ENCODE data around the gene B3GAT3.

Gene B3GAT3

DNA sequence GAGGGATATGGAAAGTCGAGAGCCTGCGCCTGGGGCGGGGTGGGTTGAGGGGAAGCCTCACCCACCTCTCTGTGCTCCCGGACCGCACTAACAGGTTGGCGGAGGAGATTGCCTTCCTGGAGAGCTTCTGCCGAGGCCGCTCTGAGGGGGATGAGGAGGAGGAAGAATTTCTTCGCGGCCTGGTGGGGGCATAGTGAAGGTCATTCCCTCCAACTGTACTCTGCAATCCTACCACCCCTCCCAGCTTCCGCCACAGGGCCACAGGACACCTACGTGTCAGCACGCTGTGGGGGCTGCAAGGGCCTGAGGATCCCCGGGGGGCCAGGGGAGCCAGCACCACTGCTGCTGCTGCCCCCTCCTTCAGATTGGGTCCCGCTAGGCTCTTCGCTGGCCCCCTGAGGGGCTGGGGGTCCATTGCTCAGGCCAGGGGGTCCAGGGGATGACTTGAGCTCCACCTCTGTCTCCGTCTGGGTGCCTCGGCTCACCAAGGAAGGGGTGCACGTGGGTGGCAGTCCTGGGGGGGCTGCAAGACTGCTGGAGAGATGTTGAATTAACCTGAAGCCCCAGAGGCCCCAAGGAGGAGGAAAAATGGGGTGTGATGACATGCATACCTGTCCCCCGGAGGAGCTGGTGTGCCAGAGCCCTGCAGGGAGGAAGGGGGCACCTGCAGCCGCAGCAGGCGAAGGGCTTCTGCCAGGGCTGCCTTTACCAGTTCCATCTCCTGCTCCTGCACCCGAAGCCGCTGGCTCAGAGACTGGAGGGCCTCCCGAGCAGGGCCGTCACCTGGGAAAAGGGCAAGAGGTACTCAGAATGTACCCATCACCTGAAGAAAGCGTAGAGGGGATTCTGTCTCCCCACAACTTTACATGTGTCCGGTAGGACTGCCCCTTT lies 10.7 kb downstream of the B3GAT3 start:
- ChIA-PET CTCF (interaction anchor here (0.6 to 3.2 kb wide), 23 partner anchors 8 to 1438 kb away, joined by 3 to 19 read pairs (median 4); partner anchors contain the start of genes B3GAT3, C11orf98, CSKMT and MTA2), POLR2A (interaction anchor here (0.7 to 4.1 kb wide), 11 partner anchors 10 to 244 kb away, joined by 3 to 31 read pairs (median 5); partner anchors contain the start of genes B3GAT3, C11orf98, CSKMT and EEF1G)
- Histone ChIP-seq H3K9me3 (ENCODE audit: control insufficient read depth, insufficient read depth, low read depth, low read length) (no peaks in the 10 kb centered on the region), H3K27ac (ENCODE audit: extremely low read depth, low read depth, low read length) (no peak overlapping the region), H3K36me3 (ENCODE audit: control insufficient read depth in 2 of 2, insufficient read depth in 1 of 2, low read length in 2 of 2) (peaks cover 0 to 46% of the 10 kb centered on the region in 2 experiments; a peak in 1 of 3 replicates), H3K4me1 (ENCODE audit: control insufficient read depth, insufficient read depth, low read length) (no peaks in the 10 kb centered on the region), H3K4me3 (ENCODE audit: low read depth, low read length) (peak overlapping the region; percentile 55)
- TF ChIP-seq SP2 (tag by site-specific recombination; IDR thresholded peaks at IDR 0.05) (no peak), SP3 (tag by site-specific recombination; IDR thresholded peaks at IDR 0.05) (no peak), MZF1 (tag by site-specific recombination; IDR thresholded peaks at IDR 0.05; ENCODE audit: borderline replicate concordance) (no peak), ZNF350 (tag by site-specific recombination; IDR thresholded peaks at IDR 0.05) (no peak), ZIC2 (tag by site-specific recombination; IDR thresholded peaks at IDR 0.05) (peak; percentile 10; the same call in 1 of the 2 replicates), ZNF777 (tag by site-specific recombination; IDR thresholded peaks at IDR 0.05; ENCODE audit: borderline replicate concordance) (no peak), ZNF549 (tag by site-specific recombination; IDR thresholded peaks at IDR 0.05) (no peak), ZNF16 (tag by site-specific recombination; IDR thresholded peaks at IDR 0.05; ENCODE audit: low read depth) (no peak), ZNF10 (tag by site-specific recombination; IDR thresholded peaks at IDR 0.05) (peak; percentile 69; the same call in 1 of the 2 replicates), ZNF37A (tag by site-specific recombination; IDR thresholded peaks at IDR 0.05) (no peak), KLF8 (tag by site-specific recombination; IDR thresholded peaks at IDR 0.05) (no peak), EGR2 (tag by site-specific recombination; IDR thresholded peaks at IDR 0.05; ENCODE audit: low read depth) (peak; percentile 38; the same call in 1 of the 2 replicates), GLIS2 (tag by site-specific recombination; IDR thresholded peaks at IDR 0.05) (peak; percentile 57), ZNF555 (tag by site-specific recombination; conservative IDR thresholded peaks at IDR 0.05) (no peak), ZNF707 (tag by site-specific recombination; IDR thresholded peaks at IDR 0.05) (no peak), GLIS1 (tag by site-specific recombination; IDR thresholded peaks at IDR 0.05) (peak; percentile 51; the same call in 1 of the 2 replicates)
- TF ChIP-seq, protein P1, sequence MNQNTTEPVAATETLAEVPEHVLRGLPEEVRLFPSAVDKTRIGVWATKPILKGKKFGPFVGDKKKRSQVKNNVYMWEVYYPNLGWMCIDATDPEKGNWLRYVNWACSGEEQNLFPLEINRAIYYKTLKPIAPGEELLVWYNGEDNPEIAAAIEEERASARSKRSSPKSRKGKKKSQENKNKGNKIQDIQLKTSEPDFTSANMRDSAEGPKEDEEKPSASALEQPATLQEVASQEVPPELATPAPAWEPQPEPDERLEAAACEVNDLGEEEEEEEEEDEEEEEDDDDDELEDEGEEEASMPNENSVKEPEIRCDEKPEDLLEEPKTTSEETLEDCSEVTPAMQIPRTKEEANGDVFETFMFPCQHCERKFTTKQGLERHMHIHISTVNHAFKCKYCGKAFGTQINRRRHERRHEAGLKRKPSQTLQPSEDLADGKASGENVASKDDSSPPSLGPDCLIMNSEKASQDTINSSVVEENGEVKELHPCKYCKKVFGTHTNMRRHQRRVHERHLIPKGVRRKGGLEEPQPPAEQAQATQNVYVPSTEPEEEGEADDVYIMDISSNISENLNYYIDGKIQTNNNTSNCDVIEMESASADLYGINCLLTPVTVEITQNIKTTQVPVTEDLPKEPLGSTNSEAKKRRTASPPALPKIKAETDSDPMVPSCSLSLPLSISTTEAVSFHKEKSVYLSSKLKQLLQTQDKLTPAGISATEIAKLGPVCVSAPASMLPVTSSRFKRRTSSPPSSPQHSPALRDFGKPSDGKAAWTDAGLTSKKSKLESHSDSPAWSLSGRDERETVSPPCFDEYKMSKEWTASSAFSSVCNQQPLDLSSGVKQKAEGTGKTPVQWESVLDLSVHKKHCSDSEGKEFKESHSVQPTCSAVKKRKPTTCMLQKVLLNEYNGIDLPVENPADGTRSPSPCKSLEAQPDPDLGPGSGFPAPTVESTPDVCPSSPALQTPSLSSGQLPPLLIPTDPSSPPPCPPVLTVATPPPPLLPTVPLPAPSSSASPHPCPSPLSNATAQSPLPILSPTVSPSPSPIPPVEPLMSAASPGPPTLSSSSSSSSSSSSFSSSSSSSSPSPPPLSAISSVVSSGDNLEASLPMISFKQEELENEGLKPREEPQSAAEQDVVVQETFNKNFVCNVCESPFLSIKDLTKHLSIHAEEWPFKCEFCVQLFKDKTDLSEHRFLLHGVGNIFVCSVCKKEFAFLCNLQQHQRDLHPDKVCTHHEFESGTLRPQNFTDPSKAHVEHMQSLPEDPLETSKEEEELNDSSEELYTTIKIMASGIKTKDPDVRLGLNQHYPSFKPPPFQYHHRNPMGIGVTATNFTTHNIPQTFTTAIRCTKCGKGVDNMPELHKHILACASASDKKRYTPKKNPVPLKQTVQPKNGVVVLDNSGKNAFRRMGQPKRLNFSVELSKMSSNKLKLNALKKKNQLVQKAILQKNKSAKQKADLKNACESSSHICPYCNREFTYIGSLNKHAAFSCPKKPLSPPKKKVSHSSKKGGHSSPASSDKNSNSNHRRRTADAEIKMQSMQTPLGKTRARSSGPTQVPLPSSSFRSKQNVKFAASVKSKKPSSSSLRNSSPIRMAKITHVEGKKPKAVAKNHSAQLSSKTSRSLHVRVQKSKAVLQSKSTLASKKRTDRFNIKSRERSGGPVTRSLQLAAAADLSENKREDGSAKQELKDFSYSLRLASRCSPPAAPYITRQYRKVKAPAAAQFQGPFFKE (tag by site-specific recombination; IDR thresholded peaks at IDR 0.05; ENCODE audit: borderline replicate concordance), result no peak
- TF ChIP-seq, protein P2, sequence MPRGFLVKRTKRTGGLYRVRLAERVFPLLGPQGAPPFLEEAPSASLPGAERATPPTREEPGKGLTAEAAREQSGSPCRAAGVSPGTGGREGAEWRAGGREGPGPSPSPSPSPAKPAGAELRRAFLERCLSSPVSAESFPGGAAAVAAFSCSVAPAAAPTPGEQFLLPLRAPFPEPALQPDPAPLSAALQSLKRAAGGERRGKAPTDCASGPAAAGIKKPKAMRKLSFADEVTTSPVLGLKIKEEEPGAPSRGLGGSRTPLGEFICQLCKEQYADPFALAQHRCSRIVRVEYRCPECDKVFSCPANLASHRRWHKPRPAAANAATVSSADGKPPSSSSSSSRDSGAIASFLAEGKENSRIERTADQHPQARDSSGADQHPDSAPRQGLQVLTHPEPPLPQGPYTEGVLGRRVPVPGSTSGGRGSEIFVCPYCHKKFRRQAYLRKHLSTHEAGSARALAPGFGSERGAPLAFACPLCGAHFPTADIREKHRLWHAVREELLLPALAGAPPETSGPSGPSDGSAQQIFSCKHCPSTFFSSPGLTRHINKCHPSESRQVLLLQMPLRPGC (tag by site-specific recombination; IDR thresholded peaks at IDR 0.05), result no peak
- TF ChIP-seq, protein P3, sequence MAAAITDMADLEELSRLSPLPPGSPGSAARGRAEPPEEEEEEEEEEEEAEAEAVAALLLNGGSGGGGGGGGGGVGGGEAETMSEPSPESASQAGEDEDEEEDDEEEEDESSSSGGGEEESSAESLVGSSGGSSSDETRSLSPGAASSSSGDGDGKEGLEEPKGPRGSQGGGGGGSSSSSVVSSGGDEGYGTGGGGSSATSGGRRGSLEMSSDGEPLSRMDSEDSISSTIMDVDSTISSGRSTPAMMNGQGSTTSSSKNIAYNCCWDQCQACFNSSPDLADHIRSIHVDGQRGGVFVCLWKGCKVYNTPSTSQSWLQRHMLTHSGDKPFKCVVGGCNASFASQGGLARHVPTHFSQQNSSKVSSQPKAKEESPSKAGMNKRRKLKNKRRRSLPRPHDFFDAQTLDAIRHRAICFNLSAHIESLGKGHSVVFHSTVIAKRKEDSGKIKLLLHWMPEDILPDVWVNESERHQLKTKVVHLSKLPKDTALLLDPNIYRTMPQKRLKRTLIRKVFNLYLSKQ (tag by site-specific recombination; IDR thresholded peaks at IDR 0.05; ENCODE audit: borderline replicate concordance), result no peak
- TF ChIP-seq, protein P4, sequence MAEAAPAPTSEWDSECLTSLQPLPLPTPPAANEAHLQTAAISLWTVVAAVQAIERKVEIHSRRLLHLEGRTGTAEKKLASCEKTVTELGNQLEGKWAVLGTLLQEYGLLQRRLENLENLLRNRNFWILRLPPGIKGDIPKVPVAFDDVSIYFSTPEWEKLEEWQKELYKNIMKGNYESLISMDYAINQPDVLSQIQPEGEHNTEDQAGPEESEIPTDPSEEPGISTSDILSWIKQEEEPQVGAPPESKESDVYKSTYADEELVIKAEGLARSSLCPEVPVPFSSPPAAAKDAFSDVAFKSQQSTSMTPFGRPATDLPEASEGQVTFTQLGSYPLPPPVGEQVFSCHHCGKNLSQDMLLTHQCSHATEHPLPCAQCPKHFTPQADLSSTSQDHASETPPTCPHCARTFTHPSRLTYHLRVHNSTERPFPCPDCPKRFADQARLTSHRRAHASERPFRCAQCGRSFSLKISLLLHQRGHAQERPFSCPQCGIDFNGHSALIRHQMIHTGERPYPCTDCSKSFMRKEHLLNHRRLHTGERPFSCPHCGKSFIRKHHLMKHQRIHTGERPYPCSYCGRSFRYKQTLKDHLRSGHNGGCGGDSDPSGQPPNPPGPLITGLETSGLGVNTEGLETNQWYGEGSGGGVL (tag by site-specific recombination; IDR thresholded peaks at IDR 0.05), result no peak
